IPS-11a (cell line): Measurements from ENCODE around the gene REST.
A peak's percentile ranks its signal among the peaks of the same experiment; 100 is the strongest.
"Not testable (repeated sequence)": the region's sequence is repeated elsewhere in the genome, so short reads cannot be mapped to it uniquely, and the experiment has no call there.

Experiments
- H3K4me3 ChIP-seq: one replicate; pipeline ENCODE4 v1.5.1; 2013; ENCODE audit warnings: low read depth, low read length, control low read depth

REST gene

GRCh38 chr4:56908206-56909085 lies 746 bp downstream of the REST start:
- peak overlapping the region; percentile 91 for H3K4me3 ChIP-seq

DNA sequence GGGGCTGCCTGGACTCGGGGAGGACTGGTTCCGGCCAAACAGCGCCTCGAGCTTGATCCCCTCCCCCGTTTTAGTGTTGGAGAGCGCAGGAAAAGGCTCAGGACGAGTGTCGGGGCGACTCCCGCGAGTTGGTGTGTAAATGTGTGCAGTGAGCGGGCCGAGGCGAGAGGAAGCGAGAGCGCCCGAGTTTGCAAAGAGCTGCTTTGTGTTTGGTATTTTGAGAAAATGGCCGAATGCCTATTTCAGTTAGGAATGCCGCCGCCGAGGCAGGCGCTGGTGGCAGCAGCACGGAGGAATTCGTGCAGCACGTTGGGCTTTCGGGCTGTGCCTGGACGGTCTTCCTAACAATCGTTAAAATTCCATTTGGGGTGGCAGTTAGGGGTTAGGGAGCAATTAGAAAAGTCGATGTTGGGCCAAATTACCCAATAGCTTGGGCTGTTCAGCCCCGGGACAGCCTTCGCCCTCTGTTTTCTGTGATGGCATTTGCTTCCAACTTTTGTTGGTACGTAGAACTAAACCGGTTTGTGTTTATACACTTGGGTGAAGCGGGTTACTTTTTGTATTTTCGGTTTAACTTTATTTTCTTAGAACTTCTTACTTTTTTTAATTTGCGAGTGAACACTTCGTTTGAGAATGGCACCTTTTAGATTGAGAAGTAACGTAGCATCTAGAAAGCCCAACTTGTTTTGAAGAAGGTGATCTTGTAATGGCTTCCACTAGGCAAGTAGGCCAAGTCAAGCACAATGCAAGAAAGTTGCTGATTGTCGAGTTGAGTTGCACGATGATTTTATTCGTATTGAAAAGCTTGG lies 1.6 kb downstream of the REST start:
- H3K4me3 ChIP-seq, result peak overlapping the region; percentile 91

GRCh38 chr4:56910172-56910967 lies 2.7 kb downstream of the REST start:
- peak overlapping the region; percentile 91 for H3K4me3 ChIP-seq

GRCh38 chr4:56914336-56914735 lies 6.6 kb downstream of the REST start:
- H3K4me3 ChIP-seq, result no peak overlapping the region

DNA sequence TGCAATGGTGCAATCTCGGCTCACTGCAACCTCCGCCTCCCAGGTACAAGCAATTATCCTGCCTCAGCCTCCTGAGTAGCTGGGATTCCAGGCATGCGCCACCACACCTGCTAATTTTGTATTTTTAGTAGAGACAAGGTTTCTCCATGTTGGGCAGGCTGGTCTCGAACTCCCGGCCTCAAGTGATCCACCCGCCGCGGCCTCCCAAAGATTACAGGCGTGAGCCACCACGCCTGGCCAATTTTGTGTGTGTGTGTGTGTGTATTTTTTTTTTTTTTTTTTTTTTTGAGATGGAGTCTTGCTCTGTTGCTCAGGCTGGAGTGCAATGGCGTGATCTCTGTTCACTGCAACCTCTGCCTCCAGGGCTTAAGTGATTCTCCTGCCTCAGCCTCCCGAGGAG lies 7.3 kb downstream of the REST start:
- not testable (repeated sequence) for H3K4me3 ChIP-seq

DNA sequence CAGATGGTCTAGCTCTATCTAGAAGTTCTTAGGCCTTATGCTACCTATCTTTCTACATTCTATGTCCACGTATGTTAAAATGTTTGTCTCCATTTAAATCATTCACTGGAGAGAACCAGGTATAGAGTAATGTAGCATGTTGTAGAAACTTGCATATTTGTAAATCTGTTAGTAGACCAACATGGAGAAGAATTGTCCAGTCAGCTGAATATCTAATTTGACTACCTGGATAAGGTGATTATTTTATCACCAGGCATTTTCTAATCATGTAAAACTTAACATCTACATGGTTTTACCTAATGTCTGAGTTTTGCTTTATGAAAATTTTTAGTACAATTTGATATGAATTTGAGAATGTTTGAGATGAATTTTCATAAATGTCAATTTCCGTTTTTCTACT lies 19.5 kb downstream of the REST start:
- no peak overlapping the region for H3K4me3 ChIP-seq

- no peak overlapping the region for H3K4me3 ChIP-seq
Measured at GRCh38 chr4:56930638-56931037, 22.9 kb downstream of the REST start.

- no peak overlapping the region for H3K4me3 ChIP-seq
Measured at GRCh38 chr4:56931924-56932323, 24.2 kb downstream of the REST start.

GRCh38 chr4:56937262-56937661 lies 29.6 kb downstream of the REST start:
- no peak overlapping the region for H3K4me3 ChIP-seq

- not testable (repeated sequence) for H3K4me3 ChIP-seq
Measured at GRCh38 chr4:56939826-56940225, 32.1 kb downstream of the REST start.

DNA sequence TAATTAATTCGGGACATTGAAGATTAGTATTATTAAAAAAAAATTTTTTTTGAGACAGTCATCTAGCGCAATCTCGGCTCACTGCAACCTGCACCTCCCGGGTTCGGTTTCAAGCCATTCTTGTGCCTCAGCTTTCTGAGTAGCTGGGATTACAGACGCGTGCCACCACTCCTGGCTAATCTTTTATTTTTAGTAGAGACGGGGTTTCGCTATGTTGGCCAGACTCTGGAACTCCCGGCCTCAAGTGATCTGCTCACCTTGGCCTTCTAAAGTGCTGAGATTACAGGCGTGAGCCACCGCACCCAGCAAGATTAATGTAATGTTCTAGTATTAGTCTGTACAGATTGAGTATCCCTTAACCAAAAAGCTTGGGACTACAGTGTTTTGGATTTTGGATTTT lies 32.7 kb downstream of the REST start:
- H3K4me3 ChIP-seq, result no peak overlapping the region

GRCh38 chr4:56940971-56941370 lies 33.3 kb downstream of the REST start:
- H3K4me3 ChIP-seq, result no peak overlapping the region

DNA sequence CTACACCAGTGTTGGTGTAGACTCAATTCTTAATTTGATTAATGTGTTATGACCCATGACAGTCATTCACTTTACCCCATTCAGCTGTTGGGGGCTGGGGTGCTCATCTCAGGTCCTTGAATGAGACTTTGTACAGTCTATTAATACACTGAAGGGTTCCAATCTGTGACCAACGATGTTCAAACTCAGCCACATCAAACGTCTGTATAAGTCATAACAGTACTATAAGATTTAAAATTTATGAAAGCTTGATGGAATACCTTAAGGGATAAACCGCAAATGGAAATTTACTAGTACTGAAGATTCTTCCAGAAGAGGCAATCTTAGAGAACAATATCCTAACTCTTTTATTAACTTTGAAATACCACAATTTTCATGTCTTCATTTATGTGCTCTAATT lies 33.7 kb downstream of the REST start:
- H3K4me3 ChIP-seq, result no peak overlapping the region

GRCh38 chr4:56953680-56954520 lies 46.2 kb downstream of the REST start:
- H3K4me3 ChIP-seq, result no peak overlapping the region

GRCh38 chr4:56958111-56958517 lies 50.4 kb downstream of the REST start:
- H3K4me3 ChIP-seq, result no peak overlapping the region

DNA sequence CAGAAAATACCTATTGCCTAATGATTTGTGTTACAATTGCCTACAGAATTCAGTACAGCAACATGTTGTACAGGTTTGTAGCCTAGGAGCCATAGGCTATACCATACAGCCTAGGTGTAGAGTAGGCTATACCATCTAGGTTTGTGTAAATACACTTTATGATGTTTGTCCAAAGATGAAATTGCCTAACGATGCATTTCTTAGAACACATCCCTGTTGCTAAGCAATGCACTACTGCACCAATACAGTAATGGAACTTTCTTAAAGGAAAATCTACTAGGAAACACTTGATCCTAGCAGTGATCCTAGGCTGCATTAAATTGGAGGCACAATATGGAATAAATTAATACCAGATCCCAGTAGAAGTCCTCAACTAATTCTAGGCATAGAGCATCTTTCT lies 51.4 kb downstream of the REST start:
- H3K4me3 ChIP-seq, result no peak overlapping the region

- H3K4me3 ChIP-seq, result no peak overlapping the region
Measured at GRCh38 chr4:56961107-56961500, 53.4 kb downstream of the REST start.

GRCh38 chr4:56971383-56971782 lies 63.7 kb downstream of the REST start:
- H3K4me3 ChIP-seq, result no peak overlapping the region

- no peak overlapping the region for H3K4me3 ChIP-seq
Measured at GRCh38 chr4:56972389-56972788, 64.7 kb downstream of the REST start.

DNA sequence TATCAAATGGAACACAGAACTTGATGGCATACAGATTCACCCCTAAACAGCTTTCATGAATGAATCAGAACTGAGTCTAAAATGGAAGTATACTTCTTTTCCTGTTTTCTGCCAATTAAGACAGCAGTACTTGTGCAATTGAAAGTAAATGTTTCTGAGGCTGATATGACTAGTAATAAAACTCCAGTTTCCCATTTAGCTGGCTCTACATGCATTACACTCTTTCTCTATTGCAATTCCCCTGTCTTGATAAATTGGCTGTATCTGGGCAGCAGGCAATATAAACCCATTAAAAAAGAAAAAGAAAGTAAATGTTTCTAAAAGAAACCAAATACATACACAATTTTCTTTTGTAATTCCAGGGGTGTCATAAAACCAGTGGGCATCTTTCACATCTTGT lies 65.1 kb downstream of the REST start:
- no peak overlapping the region for H3K4me3 ChIP-seq
